Liver (tissue), 9 donors: ENCODE data around the gene OR10A4. TPM values are rescaled to one million over a fixed set of nuclear protein-coding genes. Genes with fewer than 3 reads are reported as not detected.

Experiments used
- DNase-seq: peaks from one replicate; pipeline ENCODE4 v3.0.0-alpha.2; 2017; ENCODE audit warnings: low spot score
- H3K27ac ChIP-seq, 2 donors: one replicate each; pipeline ENCODE4 v1.7.0; 2013; ENCODE audit warnings: inconsistent platforms in 2 of 2, low read length in 2 of 2, control low read depth in 1 of 2, low read depth in 1 of 2, mild to moderate bottlenecking in 1 of 2
- H3K27me3 ChIP-seq, 4 donors: one replicate each; pipeline versions ENCODE4 v1.6.1 to v1.7.0; 2013; ENCODE audit warnings: low read length in 3 of 4, inconsistent platforms in 1 of 4, mild to moderate bottlenecking in 1 of 4, moderate library complexity in 1 of 4; ENCODE audit not compliant: control insufficient read depth in 4 of 4, insufficient read depth in 4 of 4
- H3K36me3 ChIP-seq, 4 donors: one replicate each; pipeline versions ENCODE4 v1.6.1 to v1.7.0; 2013; ENCODE audit warnings: low read length in 3 of 4, mild to moderate bottlenecking in 3 of 4, low read depth in 1 of 4, moderate library complexity in 1 of 4; ENCODE audit not compliant: control insufficient read depth in 4 of 4, insufficient read depth in 3 of 4
- H3K4me1 ChIP-seq, 4 donors: one replicate each; pipeline versions ENCODE4 v1.6.1 to v1.7.0; 2013; ENCODE audit warnings: low read length in 3 of 4, mild to moderate bottlenecking in 3 of 4, moderate library complexity in 1 of 4; ENCODE audit not compliant: control insufficient read depth in 4 of 4, insufficient read depth in 4 of 4
- H3K4me3 ChIP-seq, 3 donors: one replicate each; pipeline versions ENCODE4 v1.6.1 to v1.7.0; 2013; ENCODE audit warnings: low read length in 3 of 3, control low read depth in 1 of 3, low read depth in 1 of 3, mild to moderate bottlenecking in 1 of 3
- H3K9ac ChIP-seq, 2 donors: one replicate each; pipeline ENCODE4 v1.7.0; 2013; ENCODE audit warnings: low read length in 2 of 2, mild to moderate bottlenecking in 2 of 2, moderate library complexity in 2 of 2, control low read depth in 1 of 2, low read depth in 1 of 2
- H3K9me3 ChIP-seq, 4 donors: one replicate each; pipeline versions ENCODE4 v1.6.1 to v1.7.0; 2013; ENCODE audit warnings: low read length in 3 of 4; ENCODE audit not compliant: control insufficient read depth in 4 of 4
- CTCF ChIP-seq: fragments of 150-350 bp; IDR thresholded peaks from 2 replicates; pipeline ENCODE4 v1.5.1; 2017; ENCODE audit warnings: improper control_type of control experiment, low read depth, low read length; ENCODE audit not compliant: missing input control
- EGR1 ChIP-seq, 2 donors: IDR thresholded peaks; 2 replicates each; pipeline ENCODE4 v1.6.1; 2016 to 2018; ENCODE audit warnings: antibody characterized with exemption in 2 of 2, low read depth in 2 of 2
- FOXA1 ChIP-seq: IDR thresholded peaks from 2 replicates; pipeline ENCODE4 v1.6.1; 2016; ENCODE audit warnings: antibody characterized with exemption
- HNF4A ChIP-seq, 2 donors: conservative IDR thresholded peaks; 2 replicates each; pipeline ENCODE4 v1.6.1; 2016; ENCODE audit warnings: antibody characterized with exemption in 2 of 2, mild to moderate bottlenecking in 2 of 2
- JUND ChIP-seq, 2 donors: IDR thresholded peaks; 2 replicates each; pipeline ENCODE4 v1.6.1; 2016; ENCODE audit warnings: antibody characterized with exemption in 2 of 2
- NR2F2 ChIP-seq: IDR thresholded peaks from 2 replicates; pipeline ENCODE4 v1.6.1; 2016; ENCODE audit warnings: antibody characterized with exemption
- RAD21 ChIP-seq, 2 donors: IDR thresholded peaks; 2 replicates each; pipeline ENCODE4 v1.6.1; 2016; ENCODE audit warnings: antibody characterized with exemption in 2 of 2, mild to moderate bottlenecking in 2 of 2
- REST ChIP-seq: IDR thresholded peaks from 2 replicates; pipeline ENCODE4 v1.6.1; 2016; ENCODE audit warnings: antibody characterized with exemption, mild to moderate bottlenecking
- YY1 ChIP-seq: IDR thresholded peaks from 2 replicates; pipeline ENCODE4 v1.6.1; 2016; ENCODE audit warnings: antibody characterized with exemption, mild to moderate bottlenecking
- ZBTB33 ChIP-seq: IDR thresholded peaks from 2 replicates; pipeline ENCODE4 v1.6.1; 2016; ENCODE audit warnings: antibody characterized with exemption
- WGBS: extraction: QIAGEN DNeasy Blood & Tissue Kit; methylation state at CpG from one replicate; pipeline ENCODE4 v1.1.7; 2013; 5-methylcytosine and 5-hydroxymethylcytosine counted together
- polyA plus RNA-seq, 2 donors: library from polyadenylated mRNA; stranded (reverse) in 1 of 2; unstranded in 1 of 2; fragments of 200-250 nt in 1 of 2; fragments of >200 nt in 1 of 2; fragmentation: Nextera tagmentation in 1 of 2; extraction: Ambion mirVana in 1 of 2; gene quantifications; one replicate each; pipeline versions ENCODE4 v1.2.1 to v1.2.3, GENCODE V29; 2013 to 2015
- total RNA-seq, 2 donors: library from RNA; depleted of rRNA; stranded (reverse); fragments of >200 nt; gene quantifications; one replicate each; pipeline ENCODE4 v1.2.3, GENCODE V29; 2014
- TF ChIP-seq, protein P1 (sequence below): IDR thresholded peaks from 2 replicates; pipeline ENCODE4 v1.6.1; 2016; ENCODE audit warnings: antibody characterized with exemption
- donor health status: healthy.
- donor health status: healthy.
- donor health status: healthy.
- donor health status: healthy.
- donor health status: healthy.

The OR10A4 gene
- total and polyA plus RNA-seq, 4 donors: not detected

DNA sequence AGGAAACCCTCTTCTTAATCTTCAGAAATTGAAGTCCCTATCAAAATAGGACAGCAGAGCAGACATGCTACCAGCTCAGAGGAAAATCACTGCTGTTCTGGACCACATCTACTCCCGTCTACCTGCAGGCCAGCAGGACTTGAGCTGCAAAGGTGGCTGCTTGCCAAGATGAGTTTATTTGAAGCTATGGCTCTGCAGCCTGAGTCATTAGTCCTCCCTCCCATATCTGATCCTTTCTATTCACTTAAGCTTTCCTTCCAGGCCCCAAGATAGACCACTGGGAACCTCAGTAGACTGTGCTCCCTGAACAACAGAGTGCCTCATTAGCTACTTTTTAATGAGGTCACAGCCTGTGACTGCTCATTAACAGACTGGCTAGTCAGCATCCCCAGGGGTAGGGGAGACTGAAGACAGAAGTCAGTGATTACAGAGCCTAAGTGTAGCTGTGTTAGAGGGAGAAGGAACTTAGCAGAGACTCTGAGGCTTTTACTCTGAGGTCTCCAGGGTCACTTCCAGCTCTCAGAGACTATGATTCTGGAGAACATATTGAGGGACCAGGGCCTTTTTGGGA, 20.4 kb upstream of the OR10A4 start:
- H3K27me3 ChIP-seq: no peaks in the 10 kb centered on the region
- H3K9ac ChIP-seq: no peak overlapping the region
- 71% methylated on average over 1 of the region's 1 CpG for WGBS
- no peak overlapping the region for H3K27ac ChIP-seq
- no peak overlapping the region for H3K4me3 ChIP-seq
- DNase-seq: no peak
- no peaks in the 10 kb centered on the region for H3K4me1 ChIP-seq
- no peaks in the 10 kb centered on the region for H3K36me3 ChIP-seq
- TF ChIP-seq EGR1 (IDR thresholded peaks at IDR 0.05; ENCODE audit: low read depth in 2 of 2) (no peak), HNF4A (conservative IDR thresholded peaks at IDR 0.05) (no peak), ZBTB33 (no peak), REST (no peak), CTCF (no peak), RAD21 (IDR thresholded peaks at IDR 0.05) (no peak), FOXA1 (no peak), YY1 (no peak), NR2F2 (no peak)
- TF ChIP-seq, protein P1, sequence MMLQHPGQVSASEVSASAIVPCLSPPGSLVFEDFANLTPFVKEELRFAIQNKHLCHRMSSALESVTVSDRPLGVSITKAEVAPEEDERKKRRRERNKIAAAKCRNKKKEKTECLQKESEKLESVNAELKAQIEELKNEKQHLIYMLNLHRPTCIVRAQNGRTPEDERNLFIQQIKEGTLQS: no peak
- H3K9me3 ChIP-seq: no peaks in the 10 kb centered on the region

DNA sequence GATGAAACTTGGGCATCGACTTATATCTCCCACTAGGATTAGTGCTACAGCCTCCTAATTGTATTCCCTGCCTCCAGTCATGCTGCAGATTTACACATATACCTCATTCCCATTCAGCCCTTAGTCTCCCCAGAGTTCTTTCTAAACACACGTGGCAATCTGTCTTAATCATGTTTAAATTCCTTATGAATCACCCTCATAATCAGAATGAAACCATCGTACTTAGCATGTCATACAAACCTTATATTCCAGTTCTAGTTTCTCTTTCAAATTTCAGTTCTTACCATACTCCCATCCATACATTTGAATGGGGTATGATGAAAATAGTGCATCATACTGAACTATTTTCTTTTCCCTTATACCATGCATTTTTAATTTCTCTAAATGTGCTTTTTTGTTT, 19.6 kb upstream of the OR10A4 start:
- Histone ChIP-seq H3K9me3 (no peaks in the 10 kb centered on the region), H3K27me3 (no peaks in the 10 kb centered on the region), H3K4me3 (no peak overlapping the region), H3K9ac (no peak overlapping the region), H3K4me1 (no peaks in the 10 kb centered on the region), H3K36me3 (no peaks in the 10 kb centered on the region), H3K27ac (no peak overlapping the region)
- TF ChIP-seq YY1 (no peak), FOXA1 (no peak), JUND (IDR thresholded peaks at IDR 0.05) (no peak)
- no peak for DNase-seq
- 74% methylated on average over 3 of the region's 3 CpGs for WGBS
